LNCaP clone FGC (cell line): ENCODE measurements around the gene IDUA.

ENCODE experiments used
- DNase-seq: peaks from one replicate; pipeline ENCODE4 v3.0.0-alpha.2; 2011; ENCODE audit warnings: low read depth
- H3K4me3 ChIP-seq: 2 replicates; pipeline ENCODE4 v1.5.1; 2011; ENCODE audit warnings: mild to moderate bottlenecking, low read depth, low read length, control low read depth
- CTCF ChIP-seq: IDR thresholded peaks from 2 replicates; pipeline ENCODE4 v1.5.1; 2012; ENCODE audit warnings: mild to moderate bottlenecking; ENCODE audit not compliant: control insufficient read depth, insufficient read depth; ENCODE audit errors: extremely low read depth

IDUA gene

GRCh38 chr4:1032861-1033260 lies 46.0 kb downstream of the IDUA start:
- no peak for DNase-seq
- H3K4me3 ChIP-seq, result no peak overlapping the region
- TF ChIP-seq CTCF, result no peak

DNA sequence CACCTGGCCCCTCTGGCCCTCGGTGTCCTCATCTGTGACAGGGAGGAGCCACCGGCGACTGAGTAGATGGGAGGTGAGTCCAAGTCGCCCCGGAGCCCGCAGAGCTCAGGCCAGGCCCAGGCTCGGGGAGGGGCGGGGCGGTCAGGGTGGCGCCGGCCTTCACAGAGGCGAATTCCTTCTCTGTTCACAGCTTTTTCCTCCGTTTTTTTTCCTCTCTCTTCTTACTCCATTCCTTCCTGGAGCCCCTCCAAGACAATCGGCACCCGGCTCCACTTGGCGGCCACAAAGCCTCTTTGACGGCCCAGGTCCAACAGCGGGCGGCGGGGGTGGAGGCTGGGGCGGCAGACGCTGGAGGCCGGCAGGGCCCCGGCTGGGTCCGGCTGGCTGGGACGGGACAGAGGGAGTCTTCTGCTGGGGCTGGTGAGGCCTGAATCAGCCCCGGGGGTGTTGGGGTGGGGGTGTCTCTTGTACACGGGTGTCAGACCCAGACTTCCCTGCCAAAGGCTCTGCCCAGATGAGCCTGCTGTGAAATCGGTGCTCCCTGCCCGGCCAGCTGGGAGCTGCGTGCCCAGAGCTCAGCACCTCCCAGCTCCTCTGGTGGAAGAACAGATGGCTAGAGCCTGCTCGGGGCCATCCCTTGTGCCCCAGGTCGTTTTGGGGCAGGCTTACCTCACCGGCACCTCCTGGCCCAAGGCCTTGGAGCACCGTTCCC lies 47.2 kb downstream of the IDUA start:
- H3K4me3 ChIP-seq, result no peak overlapping the region
- no peak for DNase-seq
- no peak for TF ChIP-seq CTCF

GRCh38 chr4:1035510-1035909 lies 48.7 kb downstream of the IDUA start:
- TF ChIP-seq CTCF, result no peak
- no peak overlapping the region for H3K4me3 ChIP-seq
- DNase-seq, result no peak

GRCh38 chr4:1036095-1036494 lies 49.3 kb downstream of the IDUA start:
- H3K4me3 ChIP-seq, result no peak overlapping the region
- no peak for TF ChIP-seq CTCF
- DNase-seq, result no peak

GRCh38 chr4:1036976-1037810 lies 50.3 kb downstream of the IDUA start:
- no peak overlapping the region for H3K4me3 ChIP-seq
- DNase-seq, result no peak
- TF ChIP-seq CTCF, result no peak

DNA sequence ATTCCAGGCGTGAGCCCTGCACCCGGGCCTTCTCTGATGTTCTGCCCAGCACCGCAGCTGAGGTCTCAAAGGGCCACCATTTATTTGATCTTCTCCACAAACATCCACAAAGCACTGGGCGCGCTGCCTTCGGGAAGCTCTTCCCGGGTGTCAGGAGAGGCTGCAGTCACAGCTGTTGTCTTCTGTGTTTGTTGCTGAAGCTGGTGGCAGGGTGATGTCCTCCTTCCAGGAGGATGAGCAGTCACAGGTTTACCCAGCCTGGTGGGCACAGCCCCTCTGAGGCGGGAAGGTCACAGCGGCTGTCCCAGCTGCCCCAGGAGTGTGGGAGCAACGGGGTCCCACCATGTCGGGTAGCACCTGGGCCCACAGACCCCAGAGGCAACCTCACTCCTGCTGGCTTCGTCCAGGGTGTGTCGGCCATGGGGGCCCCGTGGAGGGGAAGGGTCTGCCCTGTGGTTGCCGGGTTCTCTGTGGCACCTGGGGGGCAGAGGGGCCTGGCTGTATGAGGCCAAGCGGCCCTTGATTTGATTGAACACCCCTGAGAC lies 52.2 kb downstream of the IDUA start:
- no peak overlapping the region for H3K4me3 ChIP-seq
- peak; percentile 33 for DNase-seq
- TF ChIP-seq CTCF, result no peak
